ENCODE measurements around the gene KCNIP4. TPM values are rescaled to one million over a fixed set of nuclear protein-coding genes. Genes with fewer than 3 reads are reported as not detected.

The KCNIP4 gene
- polyA plus RNA-seq, 6 donors from 2014 or later = 0.14 to 0.22 (median 0.22) TPM; not detected in 3

DNA sequence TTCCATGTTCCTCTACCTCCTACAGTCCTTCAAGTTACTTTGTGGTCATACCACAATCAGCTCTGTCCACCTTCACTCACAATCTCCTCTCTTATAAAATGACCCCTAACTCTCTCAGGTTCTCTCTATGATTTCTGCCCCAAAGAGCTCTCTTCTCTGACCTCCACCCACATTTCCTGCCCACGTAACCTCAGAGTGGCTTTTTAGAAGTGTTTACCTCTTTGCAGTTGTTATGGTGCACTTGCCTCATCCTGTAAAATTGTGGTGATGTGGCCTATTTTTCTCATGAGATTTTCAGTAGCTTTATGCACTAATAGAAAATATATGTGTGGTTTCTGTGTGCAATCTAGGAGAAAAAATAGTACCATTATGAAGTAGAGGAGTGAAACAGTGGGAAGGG, 1032.5 kb downstream of the KCNIP4 start:
- ATAC-seq (ENCODE audit: low read depth in 2 of 2) = no peak

GRCh38 chr4:20904966-20905365, 1043.6 kb downstream of the KCNIP4 start:
- no peak for ATAC-seq (ENCODE audit: low read depth in 2 of 2)
- no peak overlapping the region for H3K4me3 Mint-ChIP-seq
- no peak overlapping the region for H3K27ac Mint-ChIP-seq
- no peaks in the 10 kb centered on the region for H3K27me3 Mint-ChIP-seq
- H3K4me1 Mint-ChIP-seq = no peaks in the 10 kb centered on the region
- H3K9me3 Mint-ChIP-seq = peaks cover 0 to 9% (median 3%) of the 10 kb centered on the region in 7 donors
- H3K36me3 Mint-ChIP-seq = no peaks in the 10 kb centered on the region
- no peak for DNase-seq

More for the DNA sequence above, 1032.5 kb downstream of the KCNIP4 start:
- DNase-seq = no peak
- H3K27me3 Mint-ChIP-seq = no peaks in the 10 kb centered on the region
- H3K4me3 Mint-ChIP-seq = no peak overlapping the region
- H3K4me1 Mint-ChIP-seq = no peaks in the 10 kb centered on the region
- no peaks in the 10 kb centered on the region for H3K36me3 Mint-ChIP-seq
- peaks cover 0 to 8% (median 2%) of the 10 kb centered on the region in 7 donors for H3K9me3 Mint-ChIP-seq
- H3K27ac Mint-ChIP-seq = peak overlapping the region in 1 of 6 donors; percentile 51

- Mint-ChIP-seq H3K27ac (no peak overlapping the region), H3K27me3 (no peaks in the 10 kb centered on the region), H3K9me3 (peaks cover 0 to 9% (median 4%) of the 10 kb centered on the region in 7 donors), H3K36me3 (no peaks in the 10 kb centered on the region), H3K4me1 (no peaks in the 10 kb centered on the region), H3K4me3 (no peak overlapping the region)
- DNase-seq = no peak
- ATAC-seq (ENCODE audit: low read depth in 2 of 2) = no peak
Observed at GRCh38 chr4:20901851-20902250, 1046.7 kb downstream of the KCNIP4 start.

DNA sequence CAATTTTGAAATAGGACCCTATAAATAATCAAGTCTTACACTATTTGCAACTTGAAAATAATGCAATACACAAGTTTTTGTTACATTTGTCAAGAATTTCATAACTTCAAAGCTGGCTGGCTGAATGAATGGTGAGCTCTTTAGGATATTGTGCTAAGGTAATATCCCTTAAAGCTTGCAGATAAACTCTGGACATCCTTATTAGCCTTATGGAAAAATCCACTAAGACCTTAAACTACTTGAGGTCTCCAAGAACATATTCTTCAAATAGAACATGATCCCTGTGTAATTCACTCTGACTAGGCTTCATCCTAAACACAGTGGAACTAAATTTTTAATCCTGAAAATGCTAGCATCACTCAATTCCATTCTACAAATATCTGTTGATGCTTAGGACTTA, 1049.0 kb downstream of the KCNIP4 start:
- H3K27me3 Mint-ChIP-seq = no peaks in the 10 kb centered on the region
- H3K4me3 Mint-ChIP-seq = no peak overlapping the region
- no peak overlapping the region for H3K27ac Mint-ChIP-seq
- H3K4me1 Mint-ChIP-seq = no peaks in the 10 kb centered on the region
- no peaks in the 10 kb centered on the region for H3K36me3 Mint-ChIP-seq
- no peak for ATAC-seq (ENCODE audit: low read depth in 2 of 2)
- no peak for DNase-seq
- peaks cover 0 to 8% (median 2%) of the 10 kb centered on the region in 7 donors for H3K9me3 Mint-ChIP-seq

DNA sequence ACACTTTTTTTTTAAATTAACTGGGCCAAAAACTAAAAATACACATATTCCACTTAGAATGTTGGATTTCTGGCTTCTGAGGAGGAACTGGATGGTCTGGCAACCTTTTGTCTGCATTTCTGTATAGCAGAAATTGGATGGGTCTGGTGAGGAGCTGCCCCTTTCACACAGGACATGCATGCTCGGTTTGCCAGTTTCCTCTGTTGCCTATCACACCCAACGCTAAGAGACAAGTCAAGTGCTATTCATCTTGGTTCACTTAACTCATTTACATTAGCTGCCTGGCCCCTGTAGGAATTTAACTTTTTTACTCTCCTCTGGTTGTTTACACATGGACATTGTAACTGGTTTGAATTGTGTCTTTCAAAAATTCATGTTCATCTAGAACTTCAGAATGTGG, 1052.6 kb downstream of the KCNIP4 start:
- Mint-ChIP-seq H3K27ac (no peak overlapping the region), H3K9me3 (peaks cover 0 to 9% (median 3%) of the 10 kb centered on the region in 7 donors), H3K4me1 (no peaks in the 10 kb centered on the region), H3K36me3 (no peaks in the 10 kb centered on the region), H3K27me3 (no peaks in the 10 kb centered on the region), H3K4me3 (no peak overlapping the region)
- ATAC-seq (ENCODE audit: low read depth in 2 of 2) (no peak), DNase-seq (no peak)

GRCh38 chr4:20895208-20895607, 1053.4 kb downstream of the KCNIP4 start:
- Mint-ChIP-seq H3K27me3 (no peaks in the 10 kb centered on the region), H3K4me1 (no peaks in the 10 kb centered on the region), H3K36me3 (no peaks in the 10 kb centered on the region), H3K9me3 (peaks cover 0 to 9% (median 3%) of the 10 kb centered on the region in 7 donors), H3K4me3 (no peak overlapping the region), H3K27ac (no peak overlapping the region)
- DNase-seq = no peak
- ATAC-seq (ENCODE audit: low read depth in 2 of 2) = no peak

GRCh38 chr4:20890761-20891160, 1057.8 kb downstream of the KCNIP4 start:
- H3K27ac Mint-ChIP-seq = no peak overlapping the region

GRCh38 chr4:20889901-20890300, 1058.7 kb downstream of the KCNIP4 start:
- ATAC-seq (ENCODE audit: low read depth in 2 of 2) = no peak
- Mint-ChIP-seq H3K4me1 (no peaks in the 10 kb centered on the region), H3K9me3 (peaks cover 0 to 13% (median 5%) of the 10 kb centered on the region in 7 donors), H3K27ac (peak overlapping the region in 1 of 6 donors; percentile 41), H3K27me3 (no peaks in the 10 kb centered on the region), H3K36me3 (no peaks in the 10 kb centered on the region), H3K4me3 (no peak overlapping the region)
- DNase-seq = no peak

More at GRCh38 chr4:20890761-20891160, 1057.8 kb downstream of the KCNIP4 start:
- Mint-ChIP-seq H3K27me3 (no peaks in the 10 kb centered on the region), H3K4me1 (no peaks in the 10 kb centered on the region), H3K9me3 (peaks cover 0 to 16% (median 3%) of the 10 kb centered on the region in 7 donors), H3K36me3 (no peaks in the 10 kb centered on the region), H3K4me3 (no peak overlapping the region)
- ATAC-seq (ENCODE audit: low read depth in 2 of 2) (no peak), DNase-seq (no peak)

DNA sequence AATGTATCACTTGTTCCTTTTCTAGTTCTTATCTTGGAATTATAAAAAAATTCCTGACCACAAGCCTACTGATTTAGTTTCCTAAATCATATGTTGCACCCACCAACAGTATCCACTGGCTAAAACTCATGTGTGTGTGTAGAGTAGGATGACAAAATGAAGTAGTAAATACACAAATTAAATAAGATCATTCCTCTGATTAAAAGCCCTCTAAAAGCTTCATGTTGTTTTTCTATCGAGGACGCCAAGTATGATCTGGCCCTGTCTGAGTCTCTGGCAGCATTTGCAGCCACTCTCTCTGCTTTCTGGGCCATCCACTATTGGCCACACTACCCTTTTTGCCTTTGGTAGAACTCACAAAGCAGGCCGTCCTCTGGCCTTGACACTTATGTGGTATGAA, 1064.9 kb downstream of the KCNIP4 start:
- Mint-ChIP-seq H3K27me3 (no peaks in the 10 kb centered on the region), H3K4me3 (no peak overlapping the region), H3K9me3 (peaks cover 2 to 8% (median 6%) of the 10 kb centered on the region in 7 donors), H3K27ac (no peak overlapping the region), H3K4me1 (no peaks in the 10 kb centered on the region), H3K36me3 (no peaks in the 10 kb centered on the region)
- DNase-seq (no peak), ATAC-seq (ENCODE audit: low read depth in 2 of 2) (no peak)

- Mint-ChIP-seq H3K27ac (no peak overlapping the region), H3K27me3 (no peaks in the 10 kb centered on the region), H3K9me3 (peaks cover 2 to 9% (median 6%) of the 10 kb centered on the region in 7 donors), H3K4me1 (no peaks in the 10 kb centered on the region), H3K36me3 (no peaks in the 10 kb centered on the region), H3K4me3 (no peak overlapping the region)
- no peak for DNase-seq
- ATAC-seq (ENCODE audit: low read depth in 2 of 2) = no peak
Observed at GRCh38 chr4:20883231-20883630, 1065.3 kb downstream of the KCNIP4 start.

DNA sequence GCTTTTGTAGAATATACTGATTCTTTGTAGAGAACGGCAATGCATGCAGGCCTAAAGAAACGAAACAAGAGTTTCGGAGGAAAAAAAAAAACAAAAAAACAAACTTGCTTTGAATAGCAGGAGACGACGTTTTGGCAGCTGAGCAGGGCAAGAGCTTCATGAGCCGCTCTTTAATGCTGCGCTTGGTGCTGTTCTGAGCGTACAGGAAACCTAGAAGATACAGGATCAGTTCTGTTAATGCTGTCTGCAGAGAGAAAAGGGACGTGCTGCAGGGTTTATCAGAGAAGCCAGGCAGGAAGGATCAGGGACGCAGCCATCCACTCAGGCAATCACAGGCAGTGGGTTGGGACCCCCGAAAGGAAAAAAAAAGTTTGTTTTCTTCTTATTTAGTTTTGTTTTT, 1066.1 kb downstream of the KCNIP4 start:
- no peak for ATAC-seq (ENCODE audit: low read depth in 2 of 2)

GRCh38 chr4:20881658-20882057, 1066.9 kb downstream of the KCNIP4 start:
- no peak for DNase-seq
- no peaks in the 10 kb centered on the region for H3K4me1 Mint-ChIP-seq
- H3K4me3 Mint-ChIP-seq = no peak overlapping the region
- H3K27ac Mint-ChIP-seq = no peak overlapping the region
- H3K36me3 Mint-ChIP-seq = no peaks in the 10 kb centered on the region
- no peak for ATAC-seq (ENCODE audit: low read depth in 2 of 2)
- no peaks in the 10 kb centered on the region for H3K27me3 Mint-ChIP-seq
- peaks cover under 1 to 10% (median 6%) of the 10 kb centered on the region in 7 donors for H3K9me3 Mint-ChIP-seq

More for the DNA sequence above, 1066.1 kb downstream of the KCNIP4 start:
- Mint-ChIP-seq H3K27ac (no peak overlapping the region), H3K9me3 (peaks cover 2 to 10% (median 6%) of the 10 kb centered on the region in 7 donors), H3K4me3 (no peak overlapping the region), H3K27me3 (no peaks in the 10 kb centered on the region), H3K36me3 (no peaks in the 10 kb centered on the region), H3K4me1 (no peaks in the 10 kb centered on the region)
- no peak for DNase-seq

- H3K36me3 Mint-ChIP-seq = no peaks in the 10 kb centered on the region
Observed at GRCh38 chr4:20878806-20879205, 1069.8 kb downstream of the KCNIP4 start.

GRCh38 chr4:20870436-20870835, 1078.1 kb downstream of the KCNIP4 start:
- peaks cover 0 to 15% (median 6%) of the 10 kb centered on the region in 7 donors for H3K9me3 Mint-ChIP-seq
- H3K27me3 Mint-ChIP-seq = no peaks in the 10 kb centered on the region
- DNase-seq (no peak), ATAC-seq (ENCODE audit: low read depth in 2 of 2) (no peak)
- H3K36me3 Mint-ChIP-seq = no peaks in the 10 kb centered on the region
- H3K4me1 Mint-ChIP-seq = no peaks in the 10 kb centered on the region
- H3K27ac Mint-ChIP-seq = no peak overlapping the region
- no peak overlapping the region for H3K4me3 Mint-ChIP-seq

More at GRCh38 chr4:20878806-20879205, 1069.8 kb downstream of the KCNIP4 start:
- DNase-seq = no peak
- H3K27me3 Mint-ChIP-seq = no peaks in the 10 kb centered on the region
- no peaks in the 10 kb centered on the region for H3K4me1 Mint-ChIP-seq
- ATAC-seq (ENCODE audit: low read depth in 2 of 2) = no peak
- H3K4me3 Mint-ChIP-seq = no peak overlapping the region
- H3K9me3 Mint-ChIP-seq = peaks cover under 1 to 10% (median 5%) of the 10 kb centered on the region in 7 donors
- H3K27ac Mint-ChIP-seq = no peak overlapping the region

DNA sequence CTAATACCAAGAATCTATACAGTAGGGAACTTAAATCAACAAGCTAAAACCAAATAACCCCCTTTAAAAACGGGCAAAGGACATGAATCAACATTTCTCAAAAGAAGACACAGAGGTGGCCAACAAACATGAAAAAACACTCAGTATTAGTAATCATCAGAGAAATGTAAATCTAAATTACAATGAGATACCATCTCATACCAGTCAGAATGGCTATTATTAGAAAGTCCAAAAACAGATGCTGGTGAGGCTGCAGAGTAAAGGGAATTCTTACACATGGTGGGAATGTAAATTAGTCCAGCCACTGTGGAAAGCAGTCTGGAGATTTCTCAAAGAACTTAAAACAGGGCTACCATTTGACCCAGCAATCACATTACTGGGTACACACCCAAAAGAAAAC, 1080.5 kb downstream of the KCNIP4 start:
- Mint-ChIP-seq H3K4me3 (no peak overlapping the region), H3K27me3 (no peaks in the 10 kb centered on the region), H3K4me1 (no peaks in the 10 kb centered on the region), H3K36me3 (no peaks in the 10 kb centered on the region), H3K9me3 (peaks cover 0 to 8% (median 4%) of the 10 kb centered on the region in 7 donors), H3K27ac (no peak overlapping the region)
- ATAC-seq (ENCODE audit: low read depth in 2 of 2) (no peak), DNase-seq (no peak)

All from naive B cell (primary cell).